Measurements from ENCODE around the gene TAT. TPM values are rescaled to one million over a fixed set of nuclear protein-coding genes. Genes with fewer than 3 reads are reported as not detected.
"Not testable (repeated sequence)": the region's sequence is repeated elsewhere in the genome, so short reads cannot be mapped to it uniquely, and the experiment has no call there.

Gene TAT
- total RNA-seq (2014; rRNA removed; shearing (Covaris generic)): not detected in 2 replicates
- polyA plus RNA-seq (2015; cell fraction: cytosol; rRNA removed): not detected in 2 replicates
- not detected in 2 replicates for polyA plus RNA-seq (2015; cell fraction: nucleus; rRNA removed)

GRCh38 chr16:71576971-71577370 is at the start of gene TAT:
Gene TAT (minus strand): TSS chr16:71577092. CDS start chr16:71576415, 677 bp downstream.
- no peak for DNase-seq (ENCODE audit: low read depth, low spot score)
- in situ Hi-C loops (cut with HindIII; ENCODE audit: low pct_unique_long_range_greater_than_20kb, low sequenced_read_pairs): no loop called here

- in situ Hi-C loops (cut with HindIII; ENCODE audit: low pct_unique_long_range_greater_than_20kb, low sequenced_read_pairs): no loop called here
- DNase-seq (ENCODE audit: low read depth, low spot score): no peak
Observed at GRCh38 chr16:71626018-71626857, 49.3 kb upstream of the TAT start, which contains the start of gene MARVELD3. Gene MARVELD3 (plus strand): TSS chr16:71626184. CDS start chr16:71626230, 46 bp downstream.

- no peak for DNase-seq (ENCODE audit: low read depth, low spot score)
- in situ Hi-C loops (cut with HindIII; ENCODE audit: low pct_unique_long_range_greater_than_20kb, low sequenced_read_pairs): no loop called here
Observed at GRCh38 chr16:71625113-71625850, 48.4 kb upstream of the TAT start.

GRCh38 chr16:71623597-71623996 is 46.7 kb upstream of the TAT start:
- no peak for DNase-seq (ENCODE audit: low read depth, low spot score)
- in situ Hi-C loops (cut with HindIII; ENCODE audit: low pct_unique_long_range_greater_than_20kb, low sequenced_read_pairs): no loop called here

DNA sequence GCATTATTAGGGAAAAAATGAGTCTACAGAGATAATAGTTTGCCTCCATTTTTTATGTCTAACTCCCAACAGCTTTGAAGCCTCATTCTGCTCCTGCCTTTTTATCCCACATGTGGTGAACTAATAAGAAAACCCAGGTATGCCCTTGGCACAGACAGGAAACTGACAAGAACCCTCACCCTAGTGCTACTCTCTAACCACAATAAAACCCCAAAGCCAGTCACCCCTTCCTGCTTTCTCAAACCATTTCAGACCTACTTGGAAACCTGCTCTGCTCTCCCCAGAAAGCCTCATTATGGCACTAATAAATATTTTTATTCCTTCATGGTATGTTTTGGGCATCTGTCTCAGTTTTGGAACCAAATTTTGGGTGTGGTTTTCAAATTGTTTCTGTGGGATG is 45.2 kb upstream of the TAT start:
- in situ Hi-C loops (cut with HindIII; ENCODE audit: low pct_unique_long_range_greater_than_20kb, low sequenced_read_pairs): no loop called here

DNA sequence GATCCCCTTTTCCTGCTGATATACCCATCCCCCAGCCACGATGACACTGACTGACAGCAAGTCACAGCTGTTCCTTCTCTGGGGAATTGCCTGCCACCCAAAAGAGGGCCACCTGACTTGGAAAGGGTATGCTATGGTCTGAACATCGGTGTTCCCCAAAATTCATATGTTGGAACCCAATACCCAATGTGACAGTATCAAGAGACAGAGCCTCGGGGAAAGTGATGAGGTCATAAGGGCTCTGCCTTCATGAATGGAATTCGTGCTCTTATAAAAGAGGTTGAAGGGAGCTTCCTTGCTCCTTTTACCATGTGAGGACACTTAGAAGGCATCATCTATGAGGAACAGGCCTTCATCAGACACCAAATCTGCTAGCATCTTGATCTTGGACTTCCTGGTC is 41.5 kb upstream of the TAT start:
- in situ Hi-C loops (cut with HindIII; ENCODE audit: low pct_unique_long_range_greater_than_20kb, low sequenced_read_pairs): no loop called here
- no peak for DNase-seq (ENCODE audit: low read depth, low spot score)

More for the DNA sequence above, 45.2 kb upstream of the TAT start:
- DNase-seq (ENCODE audit: low read depth, low spot score): no peak

GRCh38 chr16:71614956-71615355 is 38.1 kb upstream of the TAT start:
- in situ Hi-C loops (cut with HindIII; ENCODE audit: low pct_unique_long_range_greater_than_20kb, low sequenced_read_pairs): not testable (repeated sequence)

GRCh38 chr16:71610936-71611871 is 34.3 kb upstream of the TAT start:
- DNase-seq (ENCODE audit: low read depth, low spot score): peak; percentile 71
- in situ Hi-C loops (cut with HindIII; ENCODE audit: low pct_unique_long_range_greater_than_20kb, low sequenced_read_pairs): no loop called here

More at GRCh38 chr16:71614956-71615355, 38.1 kb upstream of the TAT start:
- not testable (repeated sequence) for DNase-seq (ENCODE audit: low read depth, low spot score)

DNA sequence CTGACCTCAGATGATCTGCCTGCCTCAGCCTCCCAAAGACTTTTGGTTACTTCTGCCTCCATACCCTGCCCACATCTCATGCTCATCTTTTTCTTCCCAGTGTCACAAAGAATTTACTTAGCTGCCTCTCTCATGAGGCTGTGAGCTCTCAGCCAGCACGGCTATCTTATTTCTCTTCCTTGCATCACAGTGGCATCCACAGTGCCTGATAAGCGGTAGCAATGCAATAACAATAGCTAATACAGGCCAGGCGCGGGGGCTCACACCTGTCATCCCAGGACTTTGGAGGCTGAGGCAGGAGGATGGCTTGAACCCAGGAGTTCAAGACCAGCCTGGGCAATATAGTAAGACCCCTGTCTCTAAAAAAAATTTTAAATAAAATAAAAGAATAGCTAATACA is 33.6 kb upstream of the TAT start:
- DNase-seq (ENCODE audit: low read depth, low spot score): no peak
- in situ Hi-C loops (cut with HindIII; ENCODE audit: low pct_unique_long_range_greater_than_20kb, low sequenced_read_pairs): no loop called here

DNA sequence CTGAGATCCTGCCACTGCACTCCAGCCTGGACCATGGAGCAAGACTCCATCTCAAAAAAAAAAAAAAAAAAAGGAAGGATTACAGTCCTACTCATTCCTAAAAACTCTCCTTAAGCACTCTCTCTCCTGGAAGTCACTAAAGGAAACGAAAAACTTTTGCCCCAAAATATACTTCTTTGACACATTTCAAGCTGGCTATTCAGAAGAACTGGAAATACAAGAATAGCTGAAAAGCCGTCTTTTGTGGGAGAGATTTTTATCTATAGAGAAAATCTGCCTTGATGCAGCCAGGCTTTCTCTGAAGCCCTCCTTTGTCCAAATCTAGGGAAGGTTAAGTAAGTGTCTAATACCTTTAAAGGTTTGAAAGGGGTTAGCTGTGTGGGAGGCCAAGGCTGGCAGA is 32.2 kb upstream of the TAT start:
- in situ Hi-C loops (cut with HindIII; ENCODE audit: low pct_unique_long_range_greater_than_20kb, low sequenced_read_pairs): no loop called here
- no peak for DNase-seq (ENCODE audit: low read depth, low spot score)

DNA sequence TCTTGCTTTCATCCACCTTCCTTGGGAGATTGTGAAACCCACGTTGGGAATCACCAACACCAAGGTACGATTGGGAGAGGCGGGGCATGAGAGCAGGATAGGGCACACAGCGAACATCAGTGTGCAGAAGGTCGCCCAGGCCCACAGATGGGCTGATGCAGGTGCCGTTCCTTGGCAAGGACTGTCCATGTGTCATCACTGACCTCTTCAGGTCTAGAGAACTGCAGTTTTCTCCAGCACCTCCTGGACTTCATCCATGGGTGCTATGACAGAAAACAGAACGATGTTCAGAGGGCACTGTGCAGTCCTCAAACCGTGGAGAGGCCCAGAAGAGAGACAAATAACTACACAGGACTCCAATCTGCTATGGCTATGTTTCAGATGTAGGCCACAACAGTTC is 23.9 kb upstream of the TAT start:
- in situ Hi-C loops (cut with HindIII; ENCODE audit: low pct_unique_long_range_greater_than_20kb, low sequenced_read_pairs): no loop called here
- no peak for DNase-seq (ENCODE audit: low read depth, low spot score)

GRCh38 chr16:71598426-71598825 is 21.5 kb upstream of the TAT start:
- in situ Hi-C loops (cut with HindIII; ENCODE audit: low pct_unique_long_range_greater_than_20kb, low sequenced_read_pairs); DNase-seq (ENCODE audit: low read depth, low spot score): not testable (repeated sequence)

- in situ Hi-C loops (cut with HindIII; ENCODE audit: low pct_unique_long_range_greater_than_20kb, low sequenced_read_pairs); DNase-seq (ENCODE audit: low read depth, low spot score): not testable (repeated sequence)
Observed at GRCh38 chr16:71595340-71595826, 18.5 kb upstream of the TAT start.

GRCh38 chr16:71594000-71594646 is 17.2 kb upstream of the TAT start:
- in situ Hi-C loops (cut with HindIII; ENCODE audit: low pct_unique_long_range_greater_than_20kb, low sequenced_read_pairs): no loop called here
- DNase-seq (ENCODE audit: low read depth, low spot score): no peak

DNA sequence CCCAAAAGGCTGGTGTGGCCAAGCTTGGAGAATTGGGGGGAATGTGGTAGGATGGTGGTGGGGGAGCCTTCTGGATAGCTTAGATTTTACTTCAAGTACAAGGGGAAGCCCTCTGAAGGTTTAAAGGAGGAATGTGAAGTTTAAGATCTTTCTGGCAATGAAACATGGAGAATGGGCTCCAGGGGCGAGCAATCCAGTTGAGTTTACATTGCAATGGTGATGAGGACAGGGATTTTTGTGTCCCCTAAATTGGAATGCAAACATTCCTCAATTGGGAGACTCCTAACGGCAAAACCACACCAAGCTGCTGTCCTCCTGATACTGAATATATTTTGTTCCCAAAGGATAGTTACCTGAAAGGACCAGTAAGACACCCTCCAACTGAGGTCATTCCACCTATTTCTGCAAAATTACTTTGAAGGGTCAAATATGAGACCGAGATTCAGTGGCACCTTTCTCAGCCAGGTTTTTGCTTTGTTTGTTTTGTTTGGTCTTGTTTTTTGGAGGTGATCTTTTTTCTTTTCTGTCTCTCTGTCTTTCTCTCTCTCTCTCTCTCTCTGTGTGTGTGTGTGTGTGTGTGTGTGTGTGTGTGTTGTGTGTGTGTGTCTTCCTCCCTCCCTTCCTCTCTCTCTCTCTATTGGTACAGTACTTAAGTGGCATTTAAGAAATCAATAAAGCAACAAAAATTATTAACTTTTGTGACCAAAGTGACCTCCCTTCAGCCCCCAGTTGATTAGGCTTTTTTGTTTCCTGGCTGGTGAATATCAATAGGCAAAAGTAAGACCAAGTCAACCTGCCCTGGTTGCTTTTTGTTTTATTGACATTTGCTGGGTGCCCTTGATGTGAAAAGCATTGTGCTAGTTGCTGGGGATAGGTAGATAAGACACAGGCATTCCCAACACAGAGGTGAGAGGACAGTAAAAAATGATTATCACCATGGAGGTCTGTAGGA is 16.4 kb upstream of the TAT start:
- no peak for DNase-seq (ENCODE audit: low read depth, low spot score)
- in situ Hi-C loops (cut with HindIII; ENCODE audit: low pct_unique_long_range_greater_than_20kb, low sequenced_read_pairs): no loop called here

GRCh38 chr16:71591917-71592316 is 15.0 kb upstream of the TAT start:
- in situ Hi-C loops (cut with HindIII; ENCODE audit: low pct_unique_long_range_greater_than_20kb, low sequenced_read_pairs): no loop called here
- DNase-seq (ENCODE audit: low read depth, low spot score): no peak

Data from SK-MEL-5 (cell line).